ENCODE data around the gene DGKQ. TPM values are rescaled to one million over a fixed set of nuclear protein-coding genes. Genes with fewer than 3 reads are reported as not detected.
A peak's percentile ranks its signal among the peaks of the same experiment; 100 is the strongest.

Gene DGKQ
- total and polyA plus RNA-seq, 9 of the 15 experiments (the other 6 are each of a cell fraction or from before 2014, with no cell fraction given), result 0.17 to 22.0 (median 5.6) TPM

- peak; percentile 82 for TF ChIP-seq CEBPB (tag; IDR thresholded peaks at IDR 0.05)
- no peak for TF ChIP-seq ZNF253 (CRISPR knock-in tag; conservative IDR thresholded peaks at IDR 0.05)
- TF ChIP-seq FOXK2 (conservative IDR thresholded peaks at IDR 0.05 in 1 of 2, IDR thresholded peaks at IDR 0.05 in 1 of 2; ENCODE audit: low read depth in 2 of 2), result no peak; a peak in 1 of 4 replicates
- no peak for TF ChIP-seq ATF1 (CRISPR knock-in tag; IDR thresholded peaks at IDR 0.05)
- TF ChIP-seq ATF1 (tag; IDR thresholded peaks at IDR 0.05), result peak; percentile 19; the same call in 1 of the 2 replicates
- TF ChIP-seq ATF7 (IDR thresholded peaks at IDR 0.05), result 0 out of 2 replicates have a peak, but pooled peaks have one; percentile 17
- TF ChIP-seq PHF20 (IDR thresholded peaks at IDR 0.05; ENCODE audit: partially characterized antibody), result peak; percentile 30
- peak; percentile 66 to 76; a peak in 3 of 4 replicates for TF ChIP-seq KDM1A (IDR thresholded peaks at IDR 0.05)
- TF ChIP-seq CUX1 (CRISPR knock-in tag; IDR thresholded peaks at IDR 0.05), result no peak
- TF ChIP-seq CTBP1 (IDR thresholded peaks at IDR 0.05; ENCODE audit: borderline replicate concordance), result peak; percentile 53; the same call in 1 of the 2 replicates
- TF ChIP-seq GATAD2A (IDR thresholded peaks at IDR 0.05), result 0 out of 2 replicates have a peak, but pooled peaks have one; percentile 20
- 0 out of 2 replicates have a peak, but pooled peaks have one; percentile 33 for TF ChIP-seq PBX2 (CRISPR knock-in tag; IDR thresholded peaks at IDR 0.05; ENCODE audit: low read depth)
- peak; percentile 65 for TF ChIP-seq PBX2 (tag; conservative IDR thresholded peaks at IDR 0.05; ENCODE audit: low read depth)
- no peak for TF ChIP-seq KAT2B (IDR thresholded peaks at IDR 0.05; ENCODE audit: low read depth, low read length)
- peak; percentile 93 for TF ChIP-seq ZEB2 (IDR thresholded peaks at IDR 0.05)
Observed at GRCh38 chr4:1010395-1011021, 37.1 kb upstream of the DGKQ start (continued).
